Ovary (tissue), 3 donors: ENCODE results near the gene SVEP1.

Experiments used
- EP300 ChIP-seq: sonication (generic); formaldehyde crosslinking; IDR thresholded peaks from one replicate; pipeline ENCODE4 v1.6.1; 2017; ENCODE audit warnings: antibody characterized with exemption
- POLR2A ChIP-seq: fragments of 450-650 bp; IDR thresholded peaks from one replicate; pipeline ENCODE4 v1.6.1; 2017; ENCODE audit warnings: antibody characterized with exemption, mild to moderate bottlenecking, moderate library complexity
- TF ChIP-seq, protein P1 (sequence below), 3 donors: fragments of 450-650 bp in 2 of 3; fragments of 200-600 bp in 1 of 3; IDR thresholded peaks; one replicate each; pipeline versions ENCODE4 v1.5.1 to v1.8.0; 2016 to 2022; ENCODE audit warnings: antibody characterized with exemption in 3 of 3, mild to moderate bottlenecking in 1 of 3
- donor health status: DM: no; HTN: no; CAD: no.

DNA sequence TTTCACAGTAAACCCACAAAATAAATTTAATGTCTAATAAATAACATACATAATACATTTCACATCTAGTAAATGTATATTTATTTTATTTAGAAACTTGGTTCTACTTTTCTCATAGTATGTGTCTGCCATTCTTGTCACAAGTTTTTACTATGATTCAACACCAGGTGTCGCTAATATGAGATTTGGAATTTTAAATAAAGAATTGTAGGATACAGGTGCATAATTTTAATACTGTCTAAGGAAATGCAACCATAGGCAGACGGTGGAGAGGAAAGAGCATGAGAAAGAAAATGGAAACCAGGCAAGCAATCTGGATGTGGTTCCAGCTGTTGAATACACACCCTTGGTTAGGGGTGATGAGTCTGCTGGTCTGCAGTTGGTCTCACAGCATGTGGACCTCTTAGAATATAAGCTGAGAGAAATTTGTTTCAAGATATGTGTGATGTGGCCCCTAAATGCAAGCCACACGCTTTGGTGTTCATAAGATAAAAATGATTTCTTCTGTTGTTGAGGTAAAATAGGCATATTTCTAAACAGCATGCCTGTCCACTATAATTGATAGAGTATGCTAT is 127.2 kb downstream of the SVEP1 start:
- TF ChIP-seq, protein P1, sequence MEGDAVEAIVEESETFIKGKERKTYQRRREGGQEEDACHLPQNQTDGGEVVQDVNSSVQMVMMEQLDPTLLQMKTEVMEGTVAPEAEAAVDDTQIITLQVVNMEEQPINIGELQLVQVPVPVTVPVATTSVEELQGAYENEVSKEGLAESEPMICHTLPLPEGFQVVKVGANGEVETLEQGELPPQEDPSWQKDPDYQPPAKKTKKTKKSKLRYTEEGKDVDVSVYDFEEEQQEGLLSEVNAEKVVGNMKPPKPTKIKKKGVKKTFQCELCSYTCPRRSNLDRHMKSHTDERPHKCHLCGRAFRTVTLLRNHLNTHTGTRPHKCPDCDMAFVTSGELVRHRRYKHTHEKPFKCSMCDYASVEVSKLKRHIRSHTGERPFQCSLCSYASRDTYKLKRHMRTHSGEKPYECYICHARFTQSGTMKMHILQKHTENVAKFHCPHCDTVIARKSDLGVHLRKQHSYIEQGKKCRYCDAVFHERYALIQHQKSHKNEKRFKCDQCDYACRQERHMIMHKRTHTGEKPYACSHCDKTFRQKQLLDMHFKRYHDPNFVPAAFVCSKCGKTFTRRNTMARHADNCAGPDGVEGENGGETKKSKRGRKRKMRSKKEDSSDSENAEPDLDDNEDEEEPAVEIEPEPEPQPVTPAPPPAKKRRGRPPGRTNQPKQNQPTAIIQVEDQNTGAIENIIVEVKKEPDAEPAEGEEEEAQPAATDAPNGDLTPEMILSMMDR (IDR thresholded peaks at IDR 0.05): no peak
- TF ChIP-seq EP300 (no peak), POLR2A (no peak)
